GM19023 (cell line): Measurements from ENCODE around the gene MACIR.

Experiments
- ATAC-seq: cut with Tn5 transposase; IDR thresholded peaks from one replicate; pipeline ENCODE4 v1.9.1; 2021; ENCODE audit warnings: mild to moderate bottlenecking, moderate library complexity; ENCODE audit not compliant: unreplicated experiment

Gene MACIR

DNA sequence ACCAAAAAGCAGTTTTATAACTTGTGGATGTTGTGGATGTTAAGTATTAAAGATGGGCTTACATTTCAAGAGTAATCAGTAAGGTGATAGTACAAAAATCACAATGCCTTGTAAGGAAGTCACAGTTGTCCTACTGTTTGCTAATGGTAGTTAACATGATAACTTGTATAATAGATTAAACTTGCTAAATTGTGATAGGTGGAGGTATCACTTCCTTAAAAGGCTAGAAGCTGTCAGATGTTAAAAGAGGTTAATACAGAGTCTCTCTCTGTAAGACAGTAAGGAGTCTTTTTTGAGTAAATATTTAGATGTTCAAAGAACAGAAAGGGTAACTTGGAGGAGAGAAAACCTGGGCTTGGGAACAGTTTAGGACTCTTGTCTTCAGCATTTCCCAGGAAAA is 14.2 kb upstream of the MACIR start:
- no peak for ATAC-seq

DNA sequence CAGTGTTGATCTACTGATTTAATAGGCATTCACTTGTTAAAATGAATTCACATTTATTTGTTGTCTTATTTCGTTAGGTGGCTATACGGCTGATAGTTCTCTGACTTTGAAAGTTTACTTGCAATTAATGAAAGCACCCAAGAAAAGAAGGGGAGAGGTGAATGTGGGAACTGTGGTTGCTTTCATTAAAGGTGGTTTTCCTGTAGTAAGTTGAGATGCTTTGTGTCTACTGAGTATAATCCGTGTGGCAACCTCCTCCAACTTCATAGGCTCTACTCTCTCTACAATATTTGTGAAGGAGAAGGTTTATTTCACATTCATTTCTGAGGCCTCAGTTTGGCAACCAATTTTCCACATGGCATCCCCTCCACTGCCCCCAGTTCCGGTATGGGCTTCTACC is 12.8 kb upstream of the MACIR start:
- no peak for ATAC-seq

DNA sequence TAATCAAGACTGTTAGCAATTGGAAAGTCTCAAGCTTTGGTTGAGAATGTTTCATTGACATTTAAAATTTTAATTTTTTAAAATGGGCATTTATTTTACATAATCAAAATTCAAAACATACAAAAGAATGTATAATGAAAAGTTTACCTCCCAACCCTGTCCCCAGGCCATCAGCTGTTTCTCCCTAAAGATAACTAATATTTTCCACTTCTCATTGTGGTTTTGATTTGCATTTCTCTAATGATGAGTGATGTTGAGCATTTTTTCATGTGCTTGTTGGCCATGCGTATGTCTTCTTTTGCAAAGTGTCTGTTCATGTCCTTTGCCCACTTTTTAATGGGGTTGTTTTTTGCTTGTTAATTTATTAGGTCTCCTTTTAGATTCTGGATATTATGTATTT is 11.4 kb upstream of the MACIR start:
- no peak for ATAC-seq

DNA sequence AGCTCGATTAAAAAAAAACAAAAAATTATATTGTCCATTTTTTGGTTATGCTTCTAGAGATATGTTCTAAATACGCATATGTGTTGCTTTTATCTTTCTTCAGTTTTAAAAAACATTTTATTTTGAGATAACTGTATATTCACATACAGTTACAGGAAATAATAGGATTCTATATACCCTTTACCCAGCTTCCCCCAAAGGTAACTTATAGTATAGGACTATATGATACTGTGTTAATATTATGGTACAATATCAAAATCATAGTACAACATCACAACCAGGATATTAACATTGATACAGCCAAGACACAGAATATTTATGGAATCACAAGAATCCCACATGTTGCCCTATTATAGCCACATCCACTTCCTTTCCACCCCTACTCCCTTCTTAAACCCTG is 9.5 kb upstream of the MACIR start:
- ATAC-seq: no peak

DNA sequence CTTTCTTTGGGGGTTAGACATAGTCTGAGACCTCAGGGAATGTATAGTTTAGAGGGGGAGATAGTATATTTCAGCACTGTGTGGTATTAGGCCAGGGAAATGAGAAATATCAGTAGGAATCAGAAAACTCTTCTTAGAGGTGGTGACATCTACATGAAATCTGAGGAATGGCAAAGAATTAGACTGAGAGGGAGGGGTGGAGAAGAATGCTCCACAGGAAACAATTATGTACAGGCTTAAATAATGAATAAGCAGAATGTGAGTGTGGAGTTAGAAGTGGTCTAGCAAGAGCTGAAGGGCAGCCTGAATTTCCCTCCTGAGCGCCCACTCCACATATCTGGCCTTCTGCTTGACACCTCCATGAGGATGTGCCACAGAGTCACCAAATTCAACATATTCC is 3.6 kb upstream of the MACIR start:
- ATAC-seq: no peak

DNA sequence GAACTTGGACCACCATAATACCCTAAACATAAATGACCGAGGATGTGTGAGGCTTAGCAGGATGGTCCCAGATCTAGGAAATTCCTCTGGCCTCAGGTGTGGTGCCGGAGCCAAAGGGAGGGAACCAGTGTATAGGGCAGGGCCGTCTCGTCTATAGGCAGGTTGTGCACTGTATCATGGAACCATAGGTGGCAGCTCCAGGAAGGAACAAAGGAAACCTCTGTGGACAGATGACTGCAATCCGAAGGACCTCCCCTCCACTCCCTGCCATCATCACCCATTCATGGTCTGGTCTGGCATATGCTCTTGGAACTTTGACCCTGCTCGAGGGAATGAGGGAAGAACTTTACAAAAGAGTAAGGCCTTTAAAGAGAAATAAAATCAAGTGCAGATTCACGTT is 2.9 kb upstream of the MACIR start:
- ATAC-seq: no peak

DNA sequence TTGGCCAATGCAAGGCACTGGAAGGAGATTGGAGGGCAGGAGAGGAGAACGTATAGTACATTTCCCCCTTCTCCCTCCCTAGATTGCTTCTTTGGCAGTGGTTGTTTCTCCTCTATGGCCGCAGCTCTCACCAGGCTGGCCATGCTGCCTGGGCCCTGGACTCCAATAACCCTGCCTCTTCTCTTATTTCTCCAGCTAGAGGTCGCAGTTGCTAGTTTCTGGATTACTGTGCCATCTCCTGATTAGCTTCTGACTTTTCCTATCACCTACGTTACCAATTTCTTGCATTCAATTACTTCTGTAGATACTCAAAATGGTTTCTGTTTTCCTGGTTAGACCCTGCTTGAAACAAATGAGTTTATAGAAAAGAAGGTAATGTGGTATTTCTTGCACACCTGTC is 2.4 kb upstream of the MACIR start:
- ATAC-seq: no peak

DNA sequence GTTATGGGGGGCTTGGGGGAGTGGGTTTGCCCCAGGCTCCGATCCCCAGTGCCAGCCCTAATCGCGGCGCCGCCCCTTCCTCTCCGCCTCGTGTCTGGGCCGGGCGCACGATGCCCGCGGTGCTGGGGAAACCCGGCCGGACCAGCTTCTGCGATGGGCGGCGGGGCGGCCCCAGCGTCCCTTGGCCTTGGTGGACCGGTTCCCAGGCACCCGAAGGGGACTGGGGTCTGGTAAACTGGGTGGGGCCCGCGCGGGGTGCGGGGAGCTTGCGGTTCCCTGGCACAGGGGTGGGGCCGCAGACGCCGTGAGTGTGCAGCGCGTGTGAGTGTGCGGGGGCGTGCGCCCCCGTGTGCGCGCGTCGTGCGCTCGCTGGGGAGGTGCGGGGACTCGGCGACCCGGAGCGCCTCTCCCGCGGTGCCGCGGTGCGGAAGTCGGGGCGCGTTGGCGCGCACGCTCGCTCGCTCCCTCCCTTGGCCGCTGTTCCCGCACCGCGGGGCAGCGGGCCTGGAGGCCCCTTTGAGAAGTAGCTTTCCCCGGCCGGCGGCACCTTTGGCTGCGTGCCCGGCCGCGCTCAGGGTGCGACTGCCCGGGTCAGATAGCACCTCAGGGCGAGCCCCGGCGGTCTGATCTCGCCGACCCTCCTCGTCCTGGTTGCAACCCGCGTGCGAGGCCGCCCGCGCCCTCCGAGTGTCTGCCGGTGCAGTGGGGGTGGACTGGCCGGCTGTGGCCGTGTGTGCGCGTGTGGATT is 568 bp downstream of the MACIR start:
- ATAC-seq: peak; percentile 42

DNA sequence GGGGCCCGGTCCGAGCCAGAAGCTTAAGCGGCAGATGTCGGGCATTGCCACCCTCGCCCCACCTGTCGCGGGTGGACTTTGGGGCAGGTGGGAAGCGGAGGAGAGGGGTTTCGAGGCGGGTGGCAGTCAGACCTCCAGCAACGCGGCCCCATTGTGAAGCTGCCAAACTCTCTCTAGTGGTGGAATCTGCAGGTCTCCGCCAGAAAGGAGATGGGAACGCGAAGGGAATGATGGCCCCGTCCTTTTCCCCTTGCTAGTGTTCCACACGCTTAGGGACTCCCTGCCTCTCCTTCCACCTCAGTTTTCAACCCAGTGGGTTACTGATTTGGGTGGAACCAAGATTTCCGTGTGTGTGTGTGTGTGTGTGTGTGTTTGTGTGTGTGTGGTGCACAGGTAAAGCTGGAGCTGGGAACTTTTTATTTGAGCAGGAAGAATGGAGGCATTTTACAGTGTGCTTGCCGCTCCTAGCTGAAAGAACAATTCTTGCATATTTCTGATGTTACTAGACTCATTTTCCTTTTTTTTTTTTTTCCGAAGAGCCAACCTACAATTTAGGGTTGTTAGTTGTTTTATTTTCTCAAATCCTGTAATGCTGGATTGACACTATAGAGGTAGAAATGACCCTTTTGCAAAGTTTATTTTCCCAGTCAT is 1.3 kb downstream of the MACIR start:
- ATAC-seq: no peak

DNA sequence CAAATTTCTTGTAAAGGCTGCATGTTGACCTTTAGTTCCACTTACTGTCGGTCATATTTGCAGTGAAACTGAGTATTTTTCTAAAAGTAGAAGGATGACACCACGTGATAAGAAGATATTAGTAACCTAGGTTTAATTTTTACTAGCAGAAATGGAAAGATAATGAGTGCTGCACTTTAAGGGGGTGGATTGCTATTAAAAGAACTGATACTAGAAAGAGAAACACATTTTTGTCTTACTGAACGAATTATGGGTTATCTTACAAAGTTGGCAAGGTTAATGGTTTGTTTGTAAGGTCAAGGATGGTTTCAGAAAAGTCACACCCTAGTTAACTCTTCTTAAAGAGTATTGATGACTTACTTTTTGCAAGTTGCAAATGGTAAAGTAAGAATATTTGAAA is 2.4 kb downstream of the MACIR start:
- peak; percentile 13 for ATAC-seq

DNA sequence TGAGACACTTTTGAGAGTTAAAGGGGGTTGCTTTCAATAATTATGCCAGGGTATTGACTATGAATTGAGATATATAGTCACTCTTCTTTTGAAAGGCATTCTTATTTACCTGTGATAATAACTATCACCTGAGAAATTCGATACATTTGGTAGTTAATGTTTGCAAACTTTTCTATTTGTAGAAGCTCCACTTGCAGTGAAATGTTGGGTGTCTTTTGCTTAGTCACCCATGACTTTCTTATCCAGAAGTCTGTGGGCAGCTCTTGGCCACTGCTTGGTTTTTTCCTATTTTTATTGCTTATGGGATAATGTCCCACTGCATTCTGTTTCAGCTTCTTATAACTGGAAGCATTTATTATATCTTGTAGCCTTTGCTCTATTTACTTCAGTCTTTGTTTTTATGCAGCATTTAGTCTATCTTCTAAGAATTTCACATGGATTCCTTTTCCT is 3.9 kb downstream of the MACIR start:
- no peak for ATAC-seq

DNA sequence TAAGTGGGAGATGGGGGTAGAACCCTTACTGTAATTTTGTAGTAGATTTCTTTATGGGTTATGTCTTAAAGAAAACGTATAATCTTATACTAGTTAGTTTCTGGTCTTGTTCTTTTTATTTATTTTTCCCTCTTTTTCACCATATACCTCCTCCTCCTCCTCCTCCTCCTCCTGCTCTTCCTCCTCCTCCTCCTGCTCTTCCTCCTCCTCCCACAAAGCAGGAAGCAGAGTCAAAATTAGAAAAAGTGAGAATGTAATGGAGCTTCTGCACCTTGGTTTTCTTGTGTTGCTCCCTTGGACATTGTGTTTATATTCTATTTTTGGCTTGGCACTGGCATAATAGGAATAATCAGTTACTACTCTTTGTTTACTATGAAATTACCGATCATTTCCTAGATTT is 4.5 kb downstream of the MACIR start:
- no peak for ATAC-seq

DNA sequence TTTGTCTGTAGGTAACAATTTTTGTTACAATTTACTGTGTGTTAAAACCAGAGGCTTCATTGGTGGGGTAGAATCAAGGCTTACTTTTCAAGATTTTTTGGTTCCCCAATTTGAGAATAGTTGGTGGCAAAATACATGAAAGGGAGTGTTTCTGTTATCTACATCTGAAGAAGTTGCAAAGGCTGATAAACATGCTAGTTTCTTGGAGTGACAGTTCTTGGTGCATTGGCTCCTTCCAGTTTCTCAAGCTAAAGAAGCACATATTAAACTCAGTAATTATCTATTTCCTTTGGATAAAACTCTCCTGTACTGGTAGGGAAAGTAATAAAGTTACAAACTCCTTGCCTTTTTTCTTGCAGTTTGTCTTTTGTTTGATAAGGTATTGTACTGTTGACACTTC is 5.9 kb downstream of the MACIR start:
- ATAC-seq: no peak

DNA sequence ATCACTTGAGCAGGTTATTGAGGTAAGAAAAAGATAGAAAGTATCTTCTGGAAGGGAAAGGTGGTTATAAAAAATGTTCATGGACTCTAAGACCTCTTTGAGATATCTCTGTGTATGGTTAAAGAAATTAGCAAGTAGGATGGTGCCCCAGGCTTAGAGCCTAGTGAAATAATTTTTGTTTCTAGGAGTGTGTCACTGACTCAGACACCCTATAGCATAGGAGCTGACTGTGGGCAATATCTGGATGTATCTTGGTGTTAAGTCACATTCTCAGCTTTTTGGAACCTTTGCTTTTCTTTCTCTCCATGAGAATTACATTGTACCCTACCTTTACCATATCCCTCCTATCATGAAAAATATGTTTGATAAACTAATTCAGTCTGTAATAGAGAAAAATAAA is 12.0 kb downstream of the MACIR start:
- no peak for ATAC-seq

DNA sequence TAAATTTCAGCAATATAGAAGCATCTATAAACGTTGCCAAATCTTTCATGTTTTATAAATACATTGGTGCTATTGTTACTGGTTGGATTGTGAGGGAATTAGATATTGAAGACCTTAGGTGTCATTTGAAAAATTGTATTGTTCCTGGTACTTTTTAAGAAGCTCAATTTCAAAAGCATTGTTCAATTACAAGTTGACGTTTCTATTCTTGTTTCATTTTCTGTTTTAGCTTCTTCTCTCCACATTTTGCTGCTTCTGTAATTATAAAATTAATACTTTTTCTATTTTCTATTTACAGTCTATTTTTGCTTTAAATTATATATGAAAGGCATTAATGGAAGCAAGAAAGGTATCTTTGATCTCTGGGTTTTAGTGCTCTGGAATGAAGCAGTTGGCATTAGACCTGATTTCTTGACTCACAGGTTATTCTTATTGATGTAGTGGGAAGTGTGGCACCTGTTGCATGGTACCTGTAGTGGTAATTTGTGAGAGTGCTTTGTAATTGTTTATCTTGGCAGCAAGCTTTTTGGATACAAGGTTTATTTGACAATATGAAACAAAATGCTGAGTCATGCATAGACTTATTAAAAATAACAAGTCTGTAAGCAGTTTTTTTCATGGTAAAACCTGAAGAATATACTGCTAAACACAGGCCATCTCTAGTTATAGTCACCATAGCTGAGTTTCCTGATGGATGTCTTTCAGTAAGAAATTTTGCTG is 13.2 kb downstream of the MACIR start:
- ATAC-seq: peak; percentile 35

DNA sequence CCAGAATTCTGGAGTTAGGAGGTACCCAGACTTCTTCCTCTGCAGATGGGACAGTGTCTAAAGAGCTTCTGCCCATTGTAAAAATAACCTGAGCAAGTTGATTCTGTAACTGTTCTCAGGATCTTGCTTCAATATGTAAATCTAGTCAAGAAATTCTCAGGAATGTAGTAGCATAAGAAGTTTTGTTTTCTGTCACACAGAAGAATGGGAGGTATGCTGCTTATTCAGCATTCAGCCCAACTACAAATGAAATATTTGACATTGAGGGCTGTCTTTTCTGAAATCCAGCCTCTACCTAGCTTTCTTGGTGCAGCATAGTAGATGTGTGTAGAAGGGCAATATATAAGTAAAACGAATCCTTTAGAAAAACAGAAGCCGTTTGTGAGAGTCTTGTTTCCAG is 13.8 kb downstream of the MACIR start:
- ATAC-seq: peak; percentile 39

DNA sequence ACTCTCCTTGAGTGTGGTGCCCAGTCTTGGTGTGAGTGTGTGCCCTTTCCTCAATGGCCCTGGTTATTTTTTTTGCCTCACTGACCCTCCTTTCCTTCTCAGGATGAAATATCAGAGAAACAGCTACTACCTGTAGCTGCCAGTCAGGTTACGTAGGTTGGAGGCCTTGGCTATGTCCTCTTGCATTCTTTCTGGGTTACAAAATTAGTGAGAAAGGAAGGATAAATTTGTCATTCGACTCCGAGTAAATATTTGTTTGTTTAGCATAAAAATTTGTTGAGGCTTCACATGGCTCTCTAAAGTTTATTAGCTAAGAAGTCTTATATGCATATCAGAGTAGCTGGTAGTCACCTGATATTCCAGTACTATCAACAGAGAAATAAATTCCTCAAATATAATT is 15.4 kb downstream of the MACIR start:
- no peak for ATAC-seq

DNA sequence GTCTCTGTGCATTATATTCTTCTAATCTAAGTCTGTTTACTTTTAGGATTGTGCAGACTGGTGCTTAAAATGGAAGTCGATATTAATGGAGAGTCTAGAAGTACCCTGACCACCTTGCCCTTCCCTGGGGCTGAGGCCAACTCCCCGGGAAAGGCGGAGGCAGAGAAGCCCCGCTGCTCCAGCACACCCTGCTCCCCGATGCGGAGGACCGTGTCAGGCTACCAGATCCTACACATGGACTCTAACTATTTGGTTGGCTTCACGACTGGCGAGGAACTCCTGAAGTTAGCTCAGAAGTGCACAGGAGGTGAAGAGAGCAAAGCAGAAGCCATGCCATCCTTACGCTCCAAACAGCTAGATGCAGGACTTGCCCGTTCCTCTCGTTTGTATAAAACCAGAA is 17.3 kb downstream of the MACIR start:
- no peak for ATAC-seq

DNA sequence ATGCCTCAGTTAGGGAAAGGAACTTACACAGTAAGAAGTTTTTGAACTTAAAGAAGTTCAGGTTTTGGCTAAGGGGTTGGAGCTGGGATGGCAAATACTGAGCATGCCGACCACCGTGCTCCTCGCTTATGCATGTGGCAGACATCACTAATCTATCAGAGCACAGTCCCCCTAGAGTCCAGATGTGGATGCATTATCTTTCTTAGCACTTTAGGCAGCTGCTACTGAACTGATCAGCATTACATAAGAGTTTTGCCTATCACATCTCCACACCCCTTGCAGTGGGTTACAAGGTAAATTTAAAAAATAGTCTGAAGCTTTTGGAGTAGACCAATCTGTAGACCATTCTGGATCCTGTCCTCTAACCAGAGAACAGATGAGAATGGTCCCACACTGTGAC is 22.4 kb downstream of the MACIR start:
- no peak for ATAC-seq

DNA sequence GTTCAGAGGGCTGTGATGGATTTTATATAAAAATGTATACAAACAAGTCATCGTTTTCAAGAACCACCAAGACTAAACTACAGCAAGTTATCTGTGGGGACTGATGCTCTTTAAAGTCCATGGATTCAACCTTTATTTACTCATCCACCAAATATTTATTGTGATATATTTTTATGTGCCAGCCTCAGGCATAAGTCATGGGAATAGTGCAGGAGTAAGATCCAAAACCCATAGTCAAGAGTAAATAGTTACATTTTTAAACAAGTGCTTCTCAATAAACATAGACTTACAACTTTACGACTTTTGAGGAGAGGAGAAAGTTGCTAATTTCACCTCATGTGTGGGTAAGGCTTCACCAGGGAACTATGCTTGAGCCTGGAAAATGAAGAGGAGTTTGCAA is 24.6 kb downstream of the MACIR start:
- ATAC-seq: no peak

DNA sequence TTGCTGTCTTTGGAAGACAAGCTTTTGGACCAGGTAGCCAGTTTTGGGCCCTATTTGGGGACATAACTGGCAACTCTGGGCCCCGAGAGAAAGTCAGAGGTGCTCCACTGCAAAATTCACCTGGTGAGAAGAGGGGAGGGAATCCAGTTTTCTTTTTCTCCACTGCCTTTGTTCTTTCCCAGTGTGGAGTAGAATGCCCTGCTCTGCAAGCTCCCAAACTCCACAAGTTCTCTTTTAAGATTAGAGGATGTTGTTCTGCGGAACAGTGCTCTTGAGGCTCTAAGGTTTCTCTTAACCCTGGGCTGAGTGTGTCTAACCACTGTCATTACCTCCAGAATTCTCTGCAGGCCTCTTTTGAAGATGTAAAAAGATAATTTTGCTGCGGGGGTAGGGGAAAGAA is 25.3 kb downstream of the MACIR start:
- ATAC-seq: no peak

DNA sequence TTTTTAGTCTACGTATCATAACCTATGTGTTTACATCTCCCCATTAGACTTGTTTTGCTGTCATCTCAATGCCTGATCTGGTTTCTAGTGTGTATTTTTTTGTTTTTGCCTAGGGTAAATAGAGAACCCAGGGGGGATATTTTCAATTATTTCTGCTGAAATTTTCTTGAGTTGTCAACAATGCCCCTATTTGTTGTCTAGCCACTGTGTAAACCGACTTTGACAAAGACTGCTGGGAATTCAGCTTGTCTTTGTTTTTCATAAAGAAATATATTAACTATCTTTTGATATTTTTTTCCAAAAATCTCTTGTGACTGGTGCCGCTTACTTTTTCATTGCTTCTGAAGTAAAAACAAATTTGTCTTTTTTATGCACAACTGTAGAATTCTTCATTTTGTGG is 28.1 kb downstream of the MACIR start:
- no peak for ATAC-seq
